22Rv1 (cell line): ENCODE measurements around the gene PTCH1.

ENCODE experiments used
- H3K27ac ChIP-seq: fragments of 450-650 bp; 2 replicates; pipeline ENCODE4 v1.5.1; 2017
- ZFX ChIP-seq: fragments of 450-650 bp; IDR thresholded peaks from 2 replicates; pipeline ENCODE4 v1.6.1; 2017; ENCODE audit warnings: antibody characterized with exemption, borderline replicate concordance
- TF ChIP-seq, protein P1 (sequence below): fragments of 450-650 bp; IDR thresholded peaks from 2 replicates; pipeline ENCODE4 v1.5.1; 2017; ENCODE audit warnings: mild to moderate bottlenecking

Gene PTCH1

DNA sequence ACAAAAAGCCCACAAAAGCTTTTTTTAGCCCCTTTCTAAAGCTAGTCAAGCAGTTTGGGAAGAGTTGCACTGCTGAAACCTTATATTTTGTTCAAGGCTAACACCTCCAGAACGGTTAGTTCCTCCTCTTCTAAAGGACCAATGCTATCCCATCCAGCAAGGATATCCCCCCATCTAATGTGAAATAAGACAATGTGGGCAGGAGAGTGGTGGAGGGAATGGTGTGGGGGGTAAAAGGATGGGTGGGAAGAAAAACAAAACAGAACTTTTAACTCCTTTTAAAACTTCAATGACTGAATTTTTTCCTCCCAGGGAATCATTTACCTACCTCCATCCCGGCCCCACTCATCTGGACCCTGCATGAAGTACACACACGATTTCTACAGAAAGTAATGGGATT lies 21.2 kb downstream of the PTCH1 start:
- peak overlapping the region; percentile 75; the same call in 1 of the 2 replicates for H3K27ac ChIP-seq
- TF ChIP-seq, protein P1, sequence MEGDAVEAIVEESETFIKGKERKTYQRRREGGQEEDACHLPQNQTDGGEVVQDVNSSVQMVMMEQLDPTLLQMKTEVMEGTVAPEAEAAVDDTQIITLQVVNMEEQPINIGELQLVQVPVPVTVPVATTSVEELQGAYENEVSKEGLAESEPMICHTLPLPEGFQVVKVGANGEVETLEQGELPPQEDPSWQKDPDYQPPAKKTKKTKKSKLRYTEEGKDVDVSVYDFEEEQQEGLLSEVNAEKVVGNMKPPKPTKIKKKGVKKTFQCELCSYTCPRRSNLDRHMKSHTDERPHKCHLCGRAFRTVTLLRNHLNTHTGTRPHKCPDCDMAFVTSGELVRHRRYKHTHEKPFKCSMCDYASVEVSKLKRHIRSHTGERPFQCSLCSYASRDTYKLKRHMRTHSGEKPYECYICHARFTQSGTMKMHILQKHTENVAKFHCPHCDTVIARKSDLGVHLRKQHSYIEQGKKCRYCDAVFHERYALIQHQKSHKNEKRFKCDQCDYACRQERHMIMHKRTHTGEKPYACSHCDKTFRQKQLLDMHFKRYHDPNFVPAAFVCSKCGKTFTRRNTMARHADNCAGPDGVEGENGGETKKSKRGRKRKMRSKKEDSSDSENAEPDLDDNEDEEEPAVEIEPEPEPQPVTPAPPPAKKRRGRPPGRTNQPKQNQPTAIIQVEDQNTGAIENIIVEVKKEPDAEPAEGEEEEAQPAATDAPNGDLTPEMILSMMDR = no peak
- no peak for TF ChIP-seq ZFX

DNA sequence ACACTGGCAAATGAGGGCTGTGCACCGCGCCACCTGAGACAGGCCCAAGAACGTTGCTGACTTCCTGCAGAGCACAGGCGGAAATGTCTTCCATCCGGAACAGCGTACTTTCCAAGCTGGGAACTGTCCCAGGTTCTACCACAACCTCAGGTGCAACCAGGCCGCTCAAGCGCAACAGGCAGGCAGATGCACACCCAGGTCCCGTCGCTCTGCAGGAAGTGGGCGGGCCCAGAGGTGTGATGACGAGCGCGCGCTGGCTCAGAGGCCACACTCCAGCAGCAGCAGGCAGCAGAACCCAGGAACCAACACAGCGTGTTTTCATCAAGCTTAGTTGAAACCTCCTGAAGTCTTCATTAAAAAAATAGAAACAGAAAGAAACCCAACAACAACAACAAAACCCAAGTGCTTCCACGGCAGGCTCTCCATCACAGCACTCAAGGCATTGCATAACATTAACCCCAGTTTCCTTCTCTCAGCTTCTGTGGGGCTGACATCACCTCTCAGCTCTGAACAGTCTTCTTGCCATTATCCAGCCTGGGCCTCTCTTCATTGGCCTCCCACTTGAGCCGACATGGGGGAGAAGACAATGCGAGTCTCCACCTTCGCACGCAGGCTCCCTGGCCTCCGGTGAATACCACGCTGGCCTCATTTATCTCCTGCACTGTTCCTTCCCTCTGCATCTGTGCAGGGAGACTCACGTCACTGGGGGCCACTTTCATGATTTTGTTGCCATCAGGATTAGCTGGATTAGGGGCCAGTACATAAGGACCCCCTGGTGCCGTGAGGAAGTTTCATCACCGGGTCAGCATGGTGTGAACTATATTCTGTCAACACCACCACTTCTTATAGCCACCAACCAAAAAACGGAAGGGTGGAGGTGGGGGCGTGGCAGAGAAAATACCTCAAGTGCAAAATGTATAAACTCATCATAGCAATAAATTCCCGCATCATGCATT lies 22.1 kb downstream of the PTCH1 start:
- peak overlapping the region; percentile 75 for H3K27ac ChIP-seq
- TF ChIP-seq ZFX = no peak
- TF ChIP-seq, protein P1 = no peak

- peak overlapping the region; percentile 75 for H3K27ac ChIP-seq
- TF ChIP-seq, protein P1 = no peak
- no peak for TF ChIP-seq ZFX
These were observed 22.8 kb downstream of the PTCH1 start for GRCh38 chr9:95494022-95494415.

GRCh38 chr9:95493402-95493801 lies 23.4 kb downstream of the PTCH1 start:
- TF ChIP-seq ZFX = no peak
- TF ChIP-seq, protein P1 = no peak
- peak overlapping the region; percentile 75 for H3K27ac ChIP-seq

GRCh38 chr9:95491543-95492320 lies 25.0 kb downstream of the PTCH1 start:
- no peak overlapping the region for H3K27ac ChIP-seq
- TF ChIP-seq, protein P1 = no peak
- no peak for TF ChIP-seq ZFX

GRCh38 chr9:95488954-95489353 lies 27.8 kb downstream of the PTCH1 start:
- no peak overlapping the region for H3K27ac ChIP-seq
- TF ChIP-seq, protein P1 = no peak
- no peak for TF ChIP-seq ZFX
